ENCODE results near the gene OSBP2. TPM values are rescaled to one million over a fixed set of nuclear protein-coding genes. Genes with fewer than 3 reads are reported as not detected.

Gene OSBP2
- total RNA-seq, 2 experiments from 2014 or later, result 0.58 to 0.72 TPM

DNA sequence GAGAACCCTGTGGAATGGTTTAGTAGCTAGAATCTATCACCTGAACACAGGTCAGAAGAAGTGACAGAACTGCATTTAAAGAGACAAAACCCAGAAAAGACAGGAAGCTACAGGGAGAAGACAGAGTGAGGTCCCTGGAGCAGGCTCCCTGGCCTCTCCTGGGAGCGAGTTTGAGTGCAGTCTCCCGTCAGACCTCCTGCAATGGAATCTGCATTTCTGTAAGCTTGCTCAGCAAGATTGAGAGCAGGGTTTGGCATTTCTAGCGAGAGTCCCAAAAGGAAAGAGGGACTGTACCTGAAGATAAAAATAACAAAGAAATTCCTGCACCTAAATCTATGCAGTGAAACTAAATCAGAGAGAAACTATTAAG is 199.7 kb downstream of the OSBP2 start:
- Mint-ChIP-seq H3K9me3 (no peaks in the 10 kb centered on the region), H3K27me3 (no peaks in the 10 kb centered on the region), H3K36me3 (ENCODE audit: low read depth) (peaks cover 4% of the 10 kb centered on the region), H3K27ac (no peak overlapping the region), H3K4me3 (no peak overlapping the region), H3K4me1 (ENCODE audit: low read depth) (peaks cover 12% of the 10 kb centered on the region)
- DNase-seq, result no peak
- POLR2A ChIA-PET, result interaction anchor here (1.5 kb wide), 1 partner anchor 259 kb away, joined by 3 read pairs; the partner anchor contains the start of gene SLC35E4
- CTCF ChIA-PET, result interaction anchor here (0.7 to 1.4 kb wide), 3 partner anchors 25 to 131 kb away, joined by 3 read pairs; no protein-coding TSS in a partner anchor
- ATAC-seq, result no peak
- intact Hi-C loops (cut with micrococcal nuclease), result no loop called here
- TF ChIP-seq, protein P1, sequence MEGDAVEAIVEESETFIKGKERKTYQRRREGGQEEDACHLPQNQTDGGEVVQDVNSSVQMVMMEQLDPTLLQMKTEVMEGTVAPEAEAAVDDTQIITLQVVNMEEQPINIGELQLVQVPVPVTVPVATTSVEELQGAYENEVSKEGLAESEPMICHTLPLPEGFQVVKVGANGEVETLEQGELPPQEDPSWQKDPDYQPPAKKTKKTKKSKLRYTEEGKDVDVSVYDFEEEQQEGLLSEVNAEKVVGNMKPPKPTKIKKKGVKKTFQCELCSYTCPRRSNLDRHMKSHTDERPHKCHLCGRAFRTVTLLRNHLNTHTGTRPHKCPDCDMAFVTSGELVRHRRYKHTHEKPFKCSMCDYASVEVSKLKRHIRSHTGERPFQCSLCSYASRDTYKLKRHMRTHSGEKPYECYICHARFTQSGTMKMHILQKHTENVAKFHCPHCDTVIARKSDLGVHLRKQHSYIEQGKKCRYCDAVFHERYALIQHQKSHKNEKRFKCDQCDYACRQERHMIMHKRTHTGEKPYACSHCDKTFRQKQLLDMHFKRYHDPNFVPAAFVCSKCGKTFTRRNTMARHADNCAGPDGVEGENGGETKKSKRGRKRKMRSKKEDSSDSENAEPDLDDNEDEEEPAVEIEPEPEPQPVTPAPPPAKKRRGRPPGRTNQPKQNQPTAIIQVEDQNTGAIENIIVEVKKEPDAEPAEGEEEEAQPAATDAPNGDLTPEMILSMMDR (IDR thresholded peaks at IDR 0.05), result no peak

DNA sequence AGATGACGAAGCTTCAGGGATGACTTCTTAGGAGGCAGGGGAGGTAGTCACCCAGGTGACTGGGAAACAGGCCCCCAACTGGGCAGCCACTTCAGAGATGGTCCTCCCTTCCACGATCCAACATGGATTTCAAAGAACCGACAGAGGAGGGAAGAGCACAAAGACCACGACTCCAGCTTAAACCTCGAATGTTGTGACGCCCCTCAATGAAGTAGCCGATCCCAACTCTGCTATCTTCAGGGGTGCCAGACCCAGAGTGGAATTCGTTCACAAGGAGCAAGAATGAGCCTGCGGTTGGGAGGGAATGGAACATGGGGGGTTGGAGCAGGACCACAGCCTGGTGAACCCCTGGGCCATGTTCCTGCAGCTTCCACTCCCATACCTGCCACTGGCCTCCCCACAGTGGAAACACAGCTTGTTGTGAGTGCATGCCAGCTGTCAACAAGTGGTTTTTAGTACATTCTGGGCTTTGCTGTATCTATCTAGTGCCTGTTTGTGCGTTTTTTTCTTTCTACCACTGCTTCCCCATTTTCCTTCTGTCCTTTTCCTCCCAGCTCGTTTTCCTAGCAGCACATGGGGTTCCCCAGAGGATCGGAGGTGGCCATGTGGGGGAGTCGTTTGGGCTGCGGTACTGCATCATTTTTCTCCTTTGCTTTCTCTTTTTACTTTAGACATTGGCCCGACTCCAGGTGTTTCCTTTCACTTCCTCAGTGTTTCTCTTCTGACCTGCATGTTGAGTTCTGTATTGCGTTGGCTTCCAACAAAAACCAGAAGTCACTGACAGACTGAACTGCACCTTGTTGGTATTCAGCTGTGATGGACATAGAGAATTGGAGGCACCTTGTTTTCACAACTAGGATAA is 208.1 kb downstream of the OSBP2 start:
- intact Hi-C loops (cut with micrococcal nuclease), result no loop called here
- Mint-ChIP-seq H3K27me3 (no peaks in the 10 kb centered on the region), H3K36me3 (ENCODE audit: low read depth) (peaks cover 16% of the 10 kb centered on the region), H3K4me3 (no peak overlapping the region), H3K9me3 (peaks cover 2% of the 10 kb centered on the region), H3K4me1 (ENCODE audit: low read depth) (peaks cover 4% of the 10 kb centered on the region), H3K27ac (no peak overlapping the region)
- ATAC-seq (no peak), DNase-seq (no peak)
- ChIA-PET CTCF (no interaction called here), POLR2A (no interaction called here)
- TF ChIP-seq, protein P1 (IDR thresholded peaks at IDR 0.05), result no peak

DNA sequence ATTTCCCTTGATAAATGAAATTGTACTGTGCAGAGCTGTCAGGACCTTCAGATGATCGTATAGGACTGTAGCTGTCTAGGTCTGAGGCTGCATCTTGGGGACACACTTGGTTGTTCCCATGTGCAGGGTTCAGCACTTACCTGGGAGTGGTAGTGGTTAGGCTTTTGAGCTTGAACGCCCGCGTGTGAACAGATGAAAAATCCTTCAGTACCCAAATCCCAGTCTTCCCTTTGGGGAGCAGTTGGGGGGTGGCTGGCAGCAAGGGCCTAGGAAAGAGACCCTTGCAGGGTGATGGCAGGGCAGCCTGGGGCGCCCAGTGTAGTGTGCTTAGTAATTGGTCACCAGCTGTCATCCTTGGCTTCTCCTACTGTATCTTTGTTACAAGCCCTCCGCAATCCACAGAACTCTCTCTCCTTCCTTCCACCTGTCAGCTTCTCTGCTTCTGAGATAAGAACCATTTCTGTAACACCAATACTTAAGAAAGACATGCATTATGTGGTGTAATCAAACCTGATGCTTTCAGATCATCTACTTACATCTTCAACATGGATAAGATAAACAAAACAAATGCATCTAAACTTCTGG is 209.3 kb downstream of the OSBP2 start:
- TF ChIP-seq, protein P1 (IDR thresholded peaks at IDR 0.05), result no peak
- CTCF ChIA-PET, result interaction anchor here (0.9 to 2.6 kb wide), 2 partner anchors 12 to 15 kb away, joined by 3 to 9 read pairs; no protein-coding TSS in a partner anchor

DNA sequence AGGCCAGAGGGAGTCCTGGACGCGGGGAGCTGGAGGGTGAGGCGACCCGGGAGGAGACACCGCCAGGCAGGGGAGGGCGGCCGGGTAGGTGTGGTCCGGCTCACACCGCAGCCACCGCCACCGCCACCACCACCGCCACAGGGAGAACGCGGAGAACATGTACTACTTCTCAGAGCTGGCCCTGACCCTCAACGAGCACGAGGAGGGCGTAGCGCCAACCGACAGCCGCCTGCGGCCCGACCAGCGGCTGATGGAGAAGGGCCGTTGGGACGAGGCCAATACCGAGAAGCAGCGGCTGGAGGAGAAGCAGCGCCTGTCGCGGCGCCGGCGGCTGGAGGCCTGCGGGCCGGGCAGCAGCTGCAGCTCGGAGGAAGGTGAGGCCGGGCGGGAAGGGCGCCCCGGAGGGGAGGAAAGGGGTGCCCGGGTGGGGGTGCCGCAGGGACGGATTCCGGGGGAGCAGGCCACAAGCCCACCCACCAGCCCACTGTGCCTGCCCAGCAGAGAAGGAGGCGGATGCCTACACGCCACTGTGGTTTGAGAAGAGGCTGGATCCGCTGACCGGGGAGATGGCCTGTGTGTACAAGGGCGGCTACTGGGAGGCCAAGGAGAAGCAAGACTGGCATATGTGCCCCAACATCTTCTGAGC is 211.1 kb downstream of the OSBP2 start:
- intact Hi-C loops (cut with micrococcal nuclease), result no loop called here
- ATAC-seq, result no peak
- TF ChIP-seq, protein P1 (IDR thresholded peaks at IDR 0.05), result no peak
- peaks cover 4% of the 10 kb centered on the region for H3K4me1 Mint-ChIP-seq (ENCODE audit: low read depth)
- ChIA-PET POLR2A (no interaction called here), CTCF (interaction anchor here (0.7 to 3.1 kb wide), 3 partner anchors 13 to 15 kb away, joined by 3 to 12 read pairs (median 9); no protein-coding TSS in a partner anchor)
- H3K27ac Mint-ChIP-seq, result no peak overlapping the region
- H3K27me3 Mint-ChIP-seq, result no peaks in the 10 kb centered on the region
- H3K9me3 Mint-ChIP-seq, result no peaks in the 10 kb centered on the region
- H3K4me3 Mint-ChIP-seq, result no peak overlapping the region
- peaks cover 7% of the 10 kb centered on the region for H3K36me3 Mint-ChIP-seq (ENCODE audit: low read depth)
- no peak for DNase-seq

More for the DNA sequence above, 209.3 kb downstream of the OSBP2 start:
- POLR2A ChIA-PET, result no interaction called here
- no peak overlapping the region for H3K27ac Mint-ChIP-seq
- no peaks in the 10 kb centered on the region for H3K27me3 Mint-ChIP-seq
- H3K4me3 Mint-ChIP-seq, result no peak overlapping the region
- peaks cover 2% of the 10 kb centered on the region for H3K9me3 Mint-ChIP-seq
- intact Hi-C loops (cut with micrococcal nuclease), result no loop called here
- ATAC-seq (no peak), DNase-seq (no peak)
- H3K4me1 Mint-ChIP-seq (ENCODE audit: low read depth), result peaks cover 4% of the 10 kb centered on the region
- H3K36me3 Mint-ChIP-seq (ENCODE audit: low read depth), result peaks cover 11% of the 10 kb centered on the region

Measured in activated CD8-positive, alpha-beta T cell treated with anti-CD3 and anti-CD28 coated beads for 36 hours (primary cell).